Measurements from ENCODE around the gene CPEB1.
"Not testable (repeated sequence)": the region's sequence is repeated elsewhere in the genome, so short reads cannot be mapped to it uniquely, and the experiment has no call there.

The CPEB1 gene

DNA sequence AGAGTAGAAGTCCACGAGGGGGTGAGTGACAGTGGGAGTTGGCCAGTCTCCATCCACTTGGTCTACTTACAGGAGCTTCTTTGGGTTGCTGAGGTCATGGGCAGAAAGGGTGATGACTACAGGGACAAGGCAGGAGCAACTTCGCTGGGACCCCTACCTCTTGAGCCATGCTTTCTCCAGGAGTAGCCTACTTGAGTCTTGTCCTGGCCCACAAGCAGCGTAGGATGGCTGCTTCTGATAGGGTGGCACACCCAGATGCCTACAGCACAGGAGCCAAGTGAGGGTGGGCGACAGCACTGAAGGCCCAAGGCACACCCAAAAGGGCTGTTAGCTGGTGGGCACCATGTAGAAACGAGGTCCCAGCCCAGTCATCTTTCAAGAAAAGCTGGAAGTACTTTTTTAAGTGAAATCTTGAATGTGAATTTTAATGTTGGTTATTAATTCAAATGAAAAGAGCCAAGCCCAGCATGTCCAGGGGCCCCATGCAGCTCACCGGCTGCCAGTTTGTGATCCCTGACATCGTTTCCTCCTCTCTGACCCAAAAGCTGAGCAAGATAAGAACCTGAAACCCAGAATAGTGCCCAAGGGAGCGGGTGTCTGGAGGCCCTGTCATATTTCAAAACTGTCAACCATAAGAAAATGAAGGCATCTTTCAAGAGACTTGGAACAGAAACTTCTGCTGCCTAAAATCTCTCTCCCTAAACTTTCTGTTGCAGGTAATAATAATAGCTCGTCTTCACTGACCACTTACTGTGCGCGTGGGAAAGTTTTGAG lies 2.2 kb upstream of the CPEB1 start:
- no peak for DNase-seq (ENCODE audit: low read depth in 1 of 2, low spot score in 1 of 2)

DNA sequence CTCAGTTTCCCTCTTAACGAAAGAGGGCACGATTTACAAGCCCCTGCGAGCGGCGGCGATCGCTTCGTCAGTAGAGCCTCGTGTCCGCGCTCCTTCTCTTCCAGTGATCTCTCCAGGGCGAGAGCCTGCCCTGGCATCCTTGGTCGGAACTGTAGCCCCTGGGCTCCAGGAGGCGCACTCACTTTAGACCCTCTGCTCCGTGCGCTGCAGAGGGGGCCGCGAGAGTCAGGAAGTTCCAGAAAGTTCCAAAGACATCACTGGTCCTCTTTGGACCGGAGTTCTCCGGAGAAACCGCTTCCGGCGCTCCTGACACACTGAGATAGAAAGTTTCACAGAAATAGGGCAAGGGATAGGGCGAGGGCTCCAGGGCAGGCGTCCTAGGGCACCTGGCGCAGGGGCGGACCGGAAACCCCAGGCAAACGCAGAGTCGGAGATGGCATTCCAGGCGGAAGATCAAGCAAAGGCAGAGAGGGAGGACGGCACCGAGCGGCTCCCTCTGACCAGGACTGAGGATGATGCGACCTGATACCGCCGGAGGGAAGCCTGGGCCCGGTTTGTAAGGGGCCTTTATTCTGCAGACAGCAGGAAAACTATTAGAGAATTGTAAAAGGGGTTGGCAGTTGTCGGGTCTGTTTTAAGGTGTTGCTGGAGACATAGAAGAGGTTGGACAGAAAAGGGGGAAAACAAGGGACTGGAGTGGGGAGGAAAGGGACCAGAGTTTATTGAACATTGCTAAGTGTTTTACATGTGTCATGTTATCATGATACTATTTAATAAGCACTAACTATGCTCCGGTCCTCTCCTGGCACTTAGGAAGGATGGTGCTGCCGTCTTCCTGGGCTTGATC lies 1.3 kb upstream of the CPEB1 start:
- DNase-seq (ENCODE audit: low read depth in 1 of 2, low spot score in 1 of 2) = no peak

DNA sequence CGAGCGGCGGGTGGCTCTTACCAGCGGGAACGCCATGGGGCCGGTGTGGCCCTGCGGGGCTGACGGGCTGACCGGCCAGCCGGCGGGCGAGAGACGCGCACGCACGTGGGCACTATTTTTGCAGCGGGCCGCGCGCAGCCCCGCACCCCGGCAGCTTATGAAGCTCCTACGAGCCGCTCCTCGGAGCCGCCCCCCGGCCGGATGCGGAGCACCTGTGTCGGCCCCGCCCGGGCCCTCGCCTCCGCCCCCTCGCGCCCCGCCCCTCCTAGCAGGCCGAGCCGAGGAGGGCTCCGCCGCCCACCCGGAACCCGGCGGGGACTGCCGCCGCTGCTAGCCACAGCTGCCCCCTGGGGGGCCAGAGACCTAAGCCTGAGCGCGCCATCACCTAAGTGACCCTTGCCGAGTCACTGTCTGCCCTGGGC lies 683 bp upstream of the CPEB1 start:
- DNase-seq (ENCODE audit: low read depth in 1 of 2, low spot score in 1 of 2) = no peak

DNA sequence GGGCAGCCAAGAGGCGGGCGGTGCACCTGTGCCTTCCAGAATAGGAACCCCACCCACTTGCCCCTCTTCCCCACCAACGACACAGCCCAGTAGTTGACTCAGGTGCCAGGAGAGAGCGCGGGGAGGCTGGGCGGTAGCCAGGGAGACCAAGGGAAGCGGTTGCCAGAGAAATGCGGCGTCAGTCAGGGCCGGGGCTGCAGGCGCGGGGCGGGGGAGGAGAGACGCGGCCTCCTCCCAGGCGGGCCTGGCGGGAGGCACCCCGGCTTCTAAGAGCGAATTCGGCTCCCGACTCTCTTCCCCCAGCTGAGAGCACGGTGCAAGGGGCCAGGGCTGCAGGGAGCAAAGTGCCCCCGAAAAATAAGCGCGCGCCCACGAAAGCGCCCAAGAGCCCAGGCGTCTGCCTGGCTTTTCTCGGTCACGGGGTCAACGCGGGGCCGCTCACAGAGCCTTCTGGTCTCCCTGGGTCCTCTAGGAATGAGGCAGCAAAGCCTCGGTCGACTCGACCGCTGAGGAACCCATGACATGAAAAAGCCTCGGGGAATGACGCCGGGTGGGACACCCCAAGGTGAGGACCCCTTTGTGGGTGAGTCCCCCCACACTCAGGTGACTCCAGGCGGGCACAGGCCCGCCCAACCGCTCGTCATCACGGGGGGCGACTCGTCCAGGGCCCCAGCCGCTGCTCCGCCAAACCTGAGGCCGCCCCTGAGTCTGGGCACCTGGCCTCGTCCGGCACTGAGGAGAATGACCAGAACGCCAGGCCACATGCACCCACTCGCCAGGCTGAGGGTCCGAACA lies 716 bp downstream of the CPEB1 start:
- DNase-seq (ENCODE audit: low read depth in 1 of 2, low spot score in 1 of 2) = no peak

DNA sequence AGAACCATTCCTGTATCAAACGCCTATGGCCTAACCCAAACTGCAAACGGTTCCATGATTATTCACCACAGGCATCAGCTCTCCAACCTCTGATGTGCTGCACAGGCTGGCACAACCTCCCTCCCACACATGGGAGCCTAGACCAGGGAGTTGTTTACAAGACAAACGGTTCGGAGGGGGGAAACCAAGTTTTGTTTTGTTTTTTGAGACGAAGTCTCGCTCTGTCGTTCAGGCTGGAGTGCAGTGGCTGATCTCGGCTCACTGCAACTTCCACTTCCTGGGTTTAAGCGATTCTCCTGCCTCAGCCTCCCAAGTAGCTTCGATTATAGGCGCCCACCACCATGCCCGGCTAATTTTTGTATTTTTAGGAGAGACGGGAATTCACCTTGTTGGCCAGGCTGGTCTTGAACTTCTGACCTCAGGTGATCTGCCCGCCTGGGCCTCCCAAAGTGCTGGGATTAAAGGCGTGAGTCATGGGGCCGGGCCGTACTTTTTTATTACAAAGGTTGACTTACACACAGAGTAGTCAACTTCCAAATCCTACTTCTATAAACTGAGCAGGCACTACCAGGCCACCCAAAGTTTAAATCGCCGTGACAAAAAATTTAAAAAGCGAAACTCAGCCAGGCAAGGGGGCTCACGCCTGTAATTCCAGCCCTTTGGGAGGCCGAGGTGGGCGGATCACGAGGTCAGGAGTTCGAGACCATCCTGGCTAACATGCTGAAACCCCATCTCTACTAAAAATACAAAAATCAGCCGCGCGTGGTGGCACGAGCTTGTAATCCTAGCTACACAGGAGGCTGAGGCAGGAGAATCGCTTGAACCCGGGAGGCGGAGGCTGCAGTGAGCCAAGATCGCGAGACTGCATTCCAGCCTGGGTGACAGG lies 2.0 kb downstream of the CPEB1 start:
- not testable (repeated sequence) for DNase-seq (ENCODE audit: low read depth in 1 of 2, low spot score in 1 of 2)

DNA sequence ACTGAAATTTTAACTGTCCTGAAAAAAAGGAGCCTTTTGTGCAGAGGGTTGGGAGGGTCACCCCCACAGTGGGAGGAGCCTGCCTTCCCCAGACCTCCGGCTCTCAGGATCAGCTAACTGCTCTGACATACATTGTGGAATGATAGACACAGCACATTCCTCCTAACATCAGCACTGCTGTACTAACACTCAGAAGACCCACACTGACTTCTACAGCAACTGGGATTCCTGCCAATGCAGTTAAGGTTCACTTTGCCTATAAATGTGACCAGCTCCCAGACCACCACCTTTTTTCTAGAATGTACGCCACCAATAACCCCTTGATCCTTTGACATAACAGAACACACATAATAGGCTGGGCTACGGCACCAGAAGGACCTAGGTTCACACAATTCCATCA lies 3.2 kb downstream of the CPEB1 start:
- DNase-seq (ENCODE audit: low read depth in 1 of 2, low spot score in 1 of 2) = no peak

DNA sequence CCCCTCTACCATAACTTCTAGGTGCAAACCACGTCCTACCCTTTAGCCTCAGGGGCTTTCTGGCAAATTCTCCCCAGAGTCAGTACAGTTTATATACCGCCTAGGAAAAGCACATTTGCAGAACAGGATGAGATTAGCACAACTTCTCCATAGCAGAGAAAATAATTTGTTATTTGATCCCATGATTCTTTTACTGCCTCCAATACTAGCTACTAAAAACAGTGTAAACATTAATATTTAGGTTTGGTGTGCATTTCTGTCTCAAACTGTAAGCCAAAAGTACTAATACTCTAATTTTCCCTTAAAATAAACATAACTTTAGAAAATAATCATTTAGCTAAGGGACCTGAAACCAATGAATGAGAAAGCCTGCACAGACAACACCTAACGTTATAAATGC lies 4.5 kb downstream of the CPEB1 start:
- no peak for DNase-seq (ENCODE audit: low read depth in 1 of 2, low spot score in 1 of 2)

DNA sequence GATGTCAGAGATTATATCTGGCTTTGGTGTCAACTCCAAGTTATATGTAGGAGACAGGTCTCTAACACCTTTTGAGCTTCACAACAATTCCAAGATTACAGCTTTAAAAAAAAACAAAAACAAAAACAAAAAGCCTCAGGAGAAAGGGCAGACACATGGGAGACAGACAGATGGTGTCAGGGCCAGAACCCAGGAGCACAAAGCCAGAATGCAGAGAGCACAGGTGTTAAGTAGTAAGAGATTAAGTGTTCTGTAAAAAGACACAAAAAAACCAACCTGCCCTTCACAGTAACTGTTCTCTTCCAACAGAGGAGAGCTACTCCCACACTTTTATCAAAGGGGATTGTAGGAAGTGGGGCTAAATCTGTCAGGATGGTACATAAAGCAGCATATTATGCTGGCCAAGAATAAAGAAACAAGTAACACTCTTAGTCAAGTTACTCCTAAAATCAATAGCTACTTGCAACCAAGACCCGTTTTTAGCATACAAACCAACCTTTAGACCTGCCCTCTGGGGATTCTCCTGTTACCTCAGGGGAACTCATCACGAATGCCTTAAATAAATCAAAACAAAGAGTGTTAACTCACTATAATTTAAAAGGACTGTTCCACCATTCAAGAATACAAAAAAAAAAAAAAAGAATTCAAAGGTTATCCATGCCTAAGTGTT lies 5.9 kb downstream of the CPEB1 start:
- DNase-seq (ENCODE audit: low read depth in 1 of 2, low spot score in 1 of 2) = no peak

DNA sequence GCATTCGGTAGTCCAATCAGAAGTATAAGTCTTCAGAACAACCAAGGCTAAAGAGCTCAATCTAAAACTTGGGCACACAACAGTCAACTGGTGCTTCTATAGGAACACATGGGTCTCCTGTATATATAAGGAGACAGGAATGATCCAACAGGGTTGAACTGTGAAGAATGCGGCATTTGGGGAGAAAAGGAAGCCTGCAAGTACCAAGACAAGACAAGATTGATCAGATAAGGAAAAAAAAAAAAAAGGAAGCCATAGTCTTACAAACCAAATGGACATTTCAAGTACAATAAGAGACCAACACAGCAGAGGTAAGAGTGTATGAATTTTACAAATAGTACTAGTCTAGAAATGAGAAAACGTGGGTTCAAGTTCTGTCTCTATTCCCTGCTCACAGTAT lies 6.5 kb downstream of the CPEB1 start:
- no peak for DNase-seq (ENCODE audit: low read depth in 1 of 2, low spot score in 1 of 2)

DNA sequence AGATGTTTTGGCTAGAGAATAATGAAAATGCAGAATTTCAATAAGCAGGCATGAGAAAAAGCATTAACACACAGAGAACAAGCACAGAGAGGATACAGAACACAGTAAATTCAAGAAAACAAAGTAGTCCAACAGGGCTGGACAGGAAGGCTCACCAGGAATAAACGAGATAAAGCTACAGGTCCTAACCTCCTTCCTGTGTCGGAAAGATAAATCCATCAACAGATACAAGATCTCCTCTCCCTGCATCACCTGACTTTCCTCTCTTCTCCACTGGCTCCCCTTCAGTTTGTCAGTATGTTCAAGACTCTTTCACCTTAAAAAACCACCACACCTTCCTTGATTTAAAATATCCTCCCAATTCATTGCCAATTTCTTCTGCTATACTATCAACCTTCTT lies 11.4 kb downstream of the CPEB1 start:
- no peak for DNase-seq (ENCODE audit: low read depth in 1 of 2, low spot score in 1 of 2)

DNA sequence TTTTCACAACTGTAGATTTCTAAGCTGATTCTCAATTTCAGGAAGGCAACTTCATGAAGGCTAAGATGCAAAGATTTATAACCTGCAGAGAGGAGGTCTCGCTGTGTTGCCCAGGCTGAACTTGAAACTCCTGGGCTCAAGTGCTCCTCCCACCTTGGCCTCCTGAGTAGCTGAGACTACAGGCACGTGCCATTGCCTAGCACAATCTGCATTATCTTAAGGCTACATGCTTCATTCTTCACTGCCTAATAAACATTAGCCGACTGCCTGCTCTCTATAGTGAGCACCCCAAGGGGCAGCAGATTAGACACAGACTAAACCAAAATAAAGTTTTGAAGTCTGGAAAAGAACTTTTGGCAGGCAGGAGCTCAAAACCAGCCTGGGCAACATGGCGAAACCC lies 17.1 kb downstream of the CPEB1 start:
- DNase-seq (ENCODE audit: low read depth in 1 of 2, low spot score in 1 of 2) = no peak

DNA sequence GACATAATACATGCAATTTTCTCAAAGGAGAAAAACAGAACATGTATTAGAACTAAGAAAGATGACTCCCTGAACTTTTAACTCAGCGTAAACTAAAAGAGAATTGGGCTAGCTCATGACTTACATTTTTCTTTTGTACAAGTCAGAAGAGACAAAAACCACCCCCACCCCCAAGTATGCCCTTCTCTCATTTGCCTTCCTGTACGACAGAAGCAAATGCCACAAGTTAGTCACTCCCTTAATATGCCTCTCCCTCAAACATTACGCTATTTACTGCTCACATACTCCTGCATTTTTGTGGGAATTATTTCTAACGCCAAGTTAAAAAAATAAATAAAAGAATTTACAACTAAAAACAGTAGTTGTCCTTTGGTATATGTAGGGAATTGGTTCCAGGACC lies 22.0 kb downstream of the CPEB1 start:
- no peak for DNase-seq (ENCODE audit: low read depth in 1 of 2, low spot score in 1 of 2)

DNA sequence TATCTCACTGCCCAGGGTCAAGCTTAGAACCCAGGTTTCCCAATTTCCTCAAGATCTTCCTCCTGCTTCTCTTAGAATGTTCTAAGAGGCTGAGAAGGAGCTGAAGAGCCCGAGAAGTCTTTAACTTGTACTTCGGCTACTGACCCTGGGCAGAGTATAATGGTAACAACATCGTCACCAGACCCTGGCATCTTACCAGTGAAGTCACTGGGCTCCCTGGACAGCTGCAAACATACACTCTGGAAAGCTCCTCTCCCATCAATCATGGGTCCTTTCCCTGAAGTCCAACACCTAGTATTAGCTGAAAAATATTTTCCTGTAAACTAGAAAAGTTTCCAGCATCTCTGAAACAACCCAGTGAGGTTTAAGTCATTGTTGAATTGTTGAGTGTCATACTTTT lies 22.7 kb downstream of the CPEB1 start:
- DNase-seq (ENCODE audit: low read depth in 1 of 2, low spot score in 1 of 2) = no peak

DNA sequence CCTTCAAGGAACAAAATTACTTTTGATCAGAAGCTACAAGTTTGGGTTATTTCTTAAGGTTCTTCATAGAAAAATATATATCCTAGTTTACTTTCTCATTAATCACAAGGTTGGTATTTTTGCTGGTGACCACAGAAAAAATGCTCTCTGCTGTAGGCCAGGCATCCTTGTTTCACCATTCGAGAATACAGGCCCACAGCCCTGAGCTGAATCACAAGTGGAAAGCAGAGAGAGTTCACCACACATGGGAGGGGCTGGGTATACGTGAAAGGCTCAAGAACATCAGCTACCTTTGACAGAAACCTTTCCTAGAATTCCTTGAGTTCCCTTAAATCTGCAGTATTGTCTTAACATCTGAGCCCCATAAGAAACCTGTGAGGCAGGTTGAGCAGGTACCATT lies 23.2 kb downstream of the CPEB1 start:
- no peak for DNase-seq (ENCODE audit: low read depth in 1 of 2, low spot score in 1 of 2)

DNA sequence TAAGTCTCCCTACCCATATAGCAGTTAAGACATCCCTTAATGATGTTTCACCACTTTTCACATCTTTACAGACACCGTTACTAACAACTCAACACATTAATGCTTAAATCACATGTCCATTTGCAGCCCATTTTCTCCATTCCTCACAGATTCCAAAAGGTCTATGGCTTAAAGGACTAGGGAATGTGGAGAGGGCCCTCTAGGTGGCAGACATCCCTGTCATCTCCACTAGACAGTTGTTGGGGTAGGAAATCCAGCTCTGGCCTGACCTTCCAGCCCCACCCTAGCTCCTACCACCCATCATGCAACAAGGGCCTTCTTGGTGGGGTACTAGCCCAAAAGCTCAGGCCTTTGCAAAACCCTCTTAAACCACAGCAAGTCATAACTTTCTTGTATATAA lies 25.2 kb downstream of the CPEB1 start:
- DNase-seq (ENCODE audit: low read depth in 1 of 2, low spot score in 1 of 2) = no peak

DNA sequence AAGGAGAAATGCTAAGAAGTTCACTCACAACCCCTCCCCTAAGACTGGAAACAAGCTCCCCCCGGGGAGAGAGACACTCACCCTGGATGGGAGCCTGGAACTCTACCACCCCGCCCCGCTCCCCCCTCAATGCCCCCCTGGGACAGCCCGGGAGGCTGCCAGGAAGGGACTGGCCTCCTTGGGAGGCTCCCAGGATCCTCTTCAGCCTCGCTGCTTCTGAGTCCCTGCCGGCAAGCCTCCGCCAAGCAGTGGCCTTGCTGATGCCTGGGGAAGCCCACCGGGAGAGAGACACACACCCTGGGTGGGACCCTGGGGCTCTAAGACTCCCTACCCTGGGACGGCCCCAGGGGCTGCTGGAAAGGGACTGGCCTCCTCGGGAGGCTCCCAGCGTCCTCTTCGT lies 33.4 kb downstream of the CPEB1 start:
- DNase-seq (ENCODE audit: low read depth in 1 of 2, low spot score in 1 of 2) = no peak

DNA sequence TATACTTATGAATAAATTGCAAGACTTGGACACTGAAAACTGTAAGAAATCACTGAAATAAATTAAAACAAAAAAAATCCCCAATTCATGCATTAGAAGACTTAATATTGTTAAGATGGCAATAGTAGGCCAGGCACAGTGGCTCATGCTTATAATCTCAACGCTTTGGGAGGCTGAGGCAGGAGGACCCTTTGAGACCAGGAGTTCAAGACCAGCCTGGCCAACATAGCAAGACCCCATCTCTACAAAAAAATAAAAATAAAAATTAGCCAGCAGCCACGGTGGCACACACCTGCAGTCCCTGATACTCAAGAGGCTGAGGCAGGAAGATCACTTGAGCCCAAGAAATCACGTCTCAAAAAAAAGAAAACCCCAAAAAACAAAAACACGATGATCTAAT lies 35.8 kb downstream of the CPEB1 start:
- no peak for DNase-seq (ENCODE audit: low read depth in 1 of 2, low spot score in 1 of 2)

DNA sequence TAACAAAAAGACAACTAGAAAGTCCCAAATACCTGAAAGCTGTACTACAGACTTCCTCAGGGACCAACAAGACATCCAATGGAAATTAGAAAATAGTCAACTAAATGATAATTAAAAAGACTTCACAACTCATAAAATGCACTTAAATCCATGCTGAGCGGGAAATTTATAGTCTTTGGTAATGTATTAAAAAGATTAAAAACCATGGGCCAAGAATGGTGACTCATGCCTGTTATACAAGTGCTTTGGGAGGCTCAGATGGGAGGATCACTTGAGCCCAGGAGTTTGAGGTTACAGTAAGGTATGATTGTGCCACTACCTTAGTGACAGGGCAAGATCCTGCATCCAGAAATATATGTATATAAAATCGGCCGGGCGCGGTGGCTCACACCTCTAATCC lies 45.0 kb downstream of the CPEB1 start:
- DNase-seq (ENCODE audit: low read depth in 1 of 2, low spot score in 1 of 2) = no peak

DNA sequence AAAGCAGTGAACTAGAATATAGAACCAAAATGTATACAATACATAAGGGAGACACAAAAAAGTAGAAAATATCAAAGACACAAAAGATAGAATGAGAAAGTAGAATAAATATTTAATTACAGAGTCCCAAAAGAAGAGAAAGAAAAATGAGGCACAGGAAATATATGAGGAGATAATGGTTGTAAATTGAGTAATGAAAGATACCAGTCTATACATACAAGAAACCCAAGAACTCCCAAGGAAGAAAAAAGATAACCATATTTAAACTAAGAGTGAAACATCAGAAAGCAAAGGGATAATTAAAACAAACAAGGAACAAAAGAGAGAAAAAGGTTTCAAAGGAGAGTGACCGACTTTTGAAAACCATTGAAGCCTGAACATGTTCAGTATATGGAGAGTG lies 47.3 kb downstream of the CPEB1 start:
- no peak for DNase-seq (ENCODE audit: low read depth in 1 of 2, low spot score in 1 of 2)

DNA sequence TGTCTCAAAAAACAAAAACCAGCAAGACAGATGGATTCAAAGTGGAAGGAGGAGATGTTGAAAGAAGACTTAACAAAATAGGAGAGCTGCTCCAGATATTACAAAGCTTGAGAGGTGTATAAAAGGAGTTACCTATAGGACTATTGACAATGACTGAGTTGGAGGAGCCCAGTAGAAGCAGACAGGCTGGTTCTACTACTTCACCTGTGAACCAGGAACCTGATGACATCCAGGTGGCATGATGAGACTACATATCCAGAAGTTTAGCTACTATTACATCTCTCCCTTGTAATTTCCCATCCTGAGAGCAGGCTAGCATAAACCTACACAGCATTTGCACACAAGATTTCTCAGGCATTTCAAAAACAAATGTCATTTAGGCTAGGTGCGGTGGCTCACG lies 49.3 kb downstream of the CPEB1 start:
- no peak for DNase-seq (ENCODE audit: low read depth in 1 of 2, low spot score in 1 of 2)

Measured in activated T-helper 1 cell treated with anti-CD3 and anti-CD28 coated beads, Interleukin-2, amount 50 U/mL, for 16 hours (primary cell).